GM23338 (cell line): ENCODE measurements around the gene DNM2. TPM values are rescaled to one million over a fixed set of nuclear protein-coding genes. Genes with fewer than 3 reads are reported as not detected.

ENCODE experiments used
- ATAC-seq: fragments of 200-7000 bp; cut with Tn5 transposase; 3 replicates; pipeline ENCODE4 v1.9.1; 2020
- DNase-seq: peaks from one replicate; pipeline ENCODE4 v3.0.0-alpha.2; 2015; ENCODE audit warnings: low spot score
- H2AFZ ChIP-seq: fragments of 200-600 bp; sonication (generic); 2 replicates; pipeline ENCODE4 v1.8.0; 2016; ENCODE audit warnings: antibody characterized with exemption, mild to moderate bottlenecking, moderate library complexity
- H3F3A ChIP-seq: fragments of 200-600 bp; sonication (generic); replicated peaks from 2 replicates; pipeline ENCODE4 v1.8.0; 2017; ENCODE audit warnings: antibody characterized with exemption, mixed run types, low read depth
- H3K27ac ChIP-seq: fragments of 200-600 bp; sonication (generic); 2 replicates; pipeline ENCODE4 v1.6.1; 2016; ENCODE audit warnings: low read depth
- H3K27me3 ChIP-seq: fragments of 200-600 bp; sonication (generic); 2 replicates; pipeline ENCODE4 v1.8.0; 2016; ENCODE audit warnings: mild to moderate bottlenecking, mixed run types, moderate library complexity; ENCODE audit not compliant: insufficient read depth
- H3K36me3 ChIP-seq: fragments of 200-600 bp; sonication (generic); 2 replicates; pipeline ENCODE4 v1.8.0; 2016; ENCODE audit warnings: mild to moderate bottlenecking; ENCODE audit not compliant: insufficient read depth
- H3K4me1 ChIP-seq: fragments of 200-600 bp; sonication (generic); 2 replicates; pipeline ENCODE4 v1.8.0; 2016; ENCODE audit warnings: mild to moderate bottlenecking, moderate library complexity; ENCODE audit not compliant: insufficient read depth
- H3K4me2 ChIP-seq: fragments of 200-600 bp; sonication (generic); 2 replicates; pipeline ENCODE4 v1.7.1; 2017; ENCODE audit warnings: mixed run types
- H3K4me3 ChIP-seq: fragments of 200-600 bp; sonication (generic); 2 replicates; pipeline ENCODE4 v1.6.1; 2016; ENCODE audit warnings: mixed run types
- H3K79me2 ChIP-seq: fragments of 200-600 bp; sonication (generic); replicated peaks from 2 replicates; pipeline ENCODE4 v1.8.0; 2017; ENCODE audit warnings: mild to moderate bottlenecking; ENCODE audit not compliant: insufficient read depth
- H3K9me2 ChIP-seq: fragments of 200-600 bp; sonication (generic); 2 replicates; pipeline ENCODE4 v1.8.0; 2017; ENCODE audit not compliant: insufficient read depth
- H4K20me1 ChIP-seq: fragments of 200-600 bp; sonication (generic); replicated peaks from 2 replicates; pipeline ENCODE4 v1.8.0; 2017; ENCODE audit warnings: mild to moderate bottlenecking; ENCODE audit not compliant: insufficient read depth
- H3K27ac Mint-ChIP-seq: 2 replicates; pipeline ENCODE4 v1.8.0; 2020; ENCODE audit warnings: inconsistent platforms, mild to moderate bottlenecking, moderate library complexity, mixed read lengths
- H3K27me3 Mint-ChIP-seq: 3 replicates; pipeline ENCODE4 v1.8.0; 2022; ENCODE audit warnings: low read depth, mild to moderate bottlenecking, moderate library complexity, mixed read lengths, inconsistent platforms; ENCODE audit not compliant: insufficient read depth, poor library complexity
- H3K36me3 Mint-ChIP-seq: 3 replicates; pipeline ENCODE4 v1.8.0; 2021; ENCODE audit warnings: low read depth, mild to moderate bottlenecking, inconsistent platforms, moderate library complexity, mixed read lengths
- H3K4me1 Mint-ChIP-seq: 3 replicates; pipeline ENCODE4 v1.8.0; 2020; ENCODE audit warnings: mild to moderate bottlenecking, inconsistent platforms, mixed read lengths
- H3K4me3 Mint-ChIP-seq: 3 replicates; pipeline ENCODE4 v1.8.0; 2021; ENCODE audit warnings: moderate library complexity, mild to moderate bottlenecking, inconsistent platforms, mixed read lengths
- H3K9me3 Mint-ChIP-seq: 3 replicates; pipeline ENCODE4 v1.8.0; 2020; ENCODE audit warnings: moderate library complexity, mild to moderate bottlenecking, inconsistent platforms, mixed read lengths
- CREB1 ChIP-seq: fragments of 250-450 bp; sonication (Bioruptor Pico); IDR thresholded peaks from 2 replicates; pipeline ENCODE4 v1.5.0; 2020; ENCODE audit warnings: low read depth, mild to moderate bottlenecking, moderate library complexity
- CTCF ChIP-seq, 2 experiments: fragments of 200-600 bp in 1 of 2; sonication (generic) in 1 of 2; conservative IDR thresholded peaks; 2 replicates each; pipeline versions ENCODE4 v1.5.1 to v1.6.1; 2016 to 2017; ENCODE audit warnings: antibody characterized with exemption in 2 of 2, low read depth in 2 of 2, mild to moderate bottlenecking in 2 of 2, moderate library complexity in 1 of 2
- EZH2 ChIP-seq: fragments of 200-600 bp; sonication (generic); IDR thresholded peaks from one replicate; pipeline ENCODE4 v1.8.0; 2017; ENCODE audit warnings: antibody characterized with exemption, mild to moderate bottlenecking, low read depth; ENCODE audit not compliant: unreplicated experiment
- EZH2phosphoT487 ChIP-seq: fragments of 200-600 bp; sonication (generic); IDR thresholded peaks from one replicate; pipeline ENCODE4 v1.8.1; 2018; ENCODE audit warnings: antibody characterized with exemption; ENCODE audit not compliant: unreplicated experiment
- JUNB ChIP-seq: IDR thresholded peaks from one replicate; pipeline ENCODE4 v1.6.1; 2016; ENCODE audit warnings: antibody characterized with exemption; ENCODE audit not compliant: unreplicated experiment
- NANOG ChIP-seq: IDR thresholded peaks from 2 replicates; pipeline ENCODE4 v1.6.1; 2016; ENCODE audit warnings: antibody characterized with exemption, borderline replicate concordance
- POLR2AphosphoS5 ChIP-seq: IDR thresholded peaks from 2 replicates; pipeline ENCODE4 v1.6.1; 2016; ENCODE audit warnings: antibody characterized with exemption, low read depth
- STAT1 ChIP-seq: IDR thresholded peaks from one replicate; pipeline ENCODE4 v1.6.1; 2016; ENCODE audit warnings: antibody characterized with exemption; ENCODE audit not compliant: unreplicated experiment
- ZNF114 ChIP-seq: fragments of 250-450 bp; sonication (Bioruptor Pico); IDR thresholded peaks from 2 replicates; pipeline ENCODE4 v1.5.0; 2020; ENCODE audit warnings: mild to moderate bottlenecking, moderate library complexity
- ZNF331 ChIP-seq: fragments of 250-450 bp; sonication (Bioruptor Pico); IDR thresholded peaks from 2 replicates; pipeline ENCODE4 v1.5.0; 2020; ENCODE audit warnings: low read depth, mild to moderate bottlenecking, moderate library complexity
- polyA plus RNA-seq: library from polyadenylated mRNA; unstranded; fragments of >200 nt; fragmentation: Nextera tagmentation; extraction: Ambion mirVana; gene quantifications from 2 replicates; pipeline ENCODE4 v1.2.1, GENCODE V29; 2016
- total RNA-seq: library from RNA; depleted of rRNA; stranded (reverse); fragments of >200 nt; shearing (Covaris generic); gene quantifications from 2 replicates; pipeline ENCODE4 v1.2.3, GENCODE V29; 2014
- TF ChIP-seq, protein P1 (sequence below): fragments of 250-450 bp; sonication (Bioruptor Pico); IDR thresholded peaks from 2 replicates; pipeline ENCODE4 v1.5.0; 2020; ENCODE audit warnings: mild to moderate bottlenecking, moderate library complexity
- TF ChIP-seq, protein P2 (sequence below): IDR thresholded peaks from 2 replicates; pipeline ENCODE4 v1.6.1; 2016; ENCODE audit warnings: antibody characterized with exemption
- TF ChIP-seq, protein P3 (sequence below): IDR thresholded peaks from one replicate; pipeline ENCODE4 v1.6.1; 2018; ENCODE audit warnings: antibody characterized with exemption; ENCODE audit not compliant: unreplicated experiment

DNM2 gene
- total and polyA plus RNA-seq, 2 experiments from 2014 or later, result 40.7 to 138 TPM

DNA sequence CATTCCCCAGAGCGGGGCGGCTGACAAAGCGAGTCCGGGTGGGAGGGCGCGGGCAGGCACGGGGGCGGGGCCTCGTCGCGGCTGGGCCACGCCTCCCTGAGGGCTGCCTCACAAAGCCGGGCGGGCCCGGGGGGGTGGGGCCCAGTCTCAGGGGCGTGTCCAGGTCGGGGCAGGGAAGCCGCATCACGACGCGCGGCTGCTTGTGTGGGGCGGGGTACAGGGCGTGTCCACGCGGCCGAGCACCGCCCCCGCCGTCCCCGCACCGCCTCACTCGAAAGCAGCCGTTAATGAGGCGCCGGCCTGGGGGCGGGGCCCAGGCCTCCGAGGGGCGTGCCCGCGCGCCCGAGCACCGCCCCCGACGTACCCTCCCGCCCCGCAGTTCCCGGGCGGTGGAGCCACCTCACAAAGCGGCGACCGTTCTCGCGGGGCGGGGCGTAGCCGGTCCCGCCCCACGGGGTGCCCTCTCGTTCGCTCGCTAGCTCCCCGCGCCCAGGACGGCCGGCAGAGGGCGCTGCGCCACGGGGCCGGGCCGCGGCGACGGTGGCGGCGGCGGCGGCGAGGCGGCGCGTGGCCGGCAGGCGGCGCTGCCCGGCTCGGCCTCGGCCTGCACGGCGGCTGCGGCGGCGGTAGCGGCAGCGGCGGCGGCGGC, 153.2 kb downstream of the DNM2 start, which contains the start of gene CARM1:
Gene CARM1 (plus strand): TSS at position 599 of the 649 bp plus-strand sequence. CDS start 150 bp downstream, outside the sequence.
- Mint-ChIP-seq H3K27me3 (peaks cover 16% of the 10 kb centered on the region), H3K9me3 (no peaks in the 10 kb centered on the region; the same call in 2 of the 3 replicates), H3K4me3 (peak within 1 kb of the TSS; percentile 82), H3K27ac (peak within 1 kb of the TSS; percentile 97), H3K36me3 (peaks cover 10% of the 10 kb centered on the region; the same call in 1 of the 3 replicates), H3K4me1 (peaks cover 19% of the 10 kb centered on the region)
- no peaks in the 10 kb centered on the region for H3K36me3 ChIP-seq
- peak; percentile 89 for TF ChIP-seq CREB1 (CRISPR knock-in tag)
- TF ChIP-seq CTCF (conservative IDR thresholded peaks at IDR 0.05; ENCODE audit: low read depth in 2 of 2), result peak in 1 of 2 experiments; percentile 83; a peak in 2 of 4 replicates
- TF ChIP-seq STAT1, result peak; percentile 82
- TF ChIP-seq, protein P1, sequence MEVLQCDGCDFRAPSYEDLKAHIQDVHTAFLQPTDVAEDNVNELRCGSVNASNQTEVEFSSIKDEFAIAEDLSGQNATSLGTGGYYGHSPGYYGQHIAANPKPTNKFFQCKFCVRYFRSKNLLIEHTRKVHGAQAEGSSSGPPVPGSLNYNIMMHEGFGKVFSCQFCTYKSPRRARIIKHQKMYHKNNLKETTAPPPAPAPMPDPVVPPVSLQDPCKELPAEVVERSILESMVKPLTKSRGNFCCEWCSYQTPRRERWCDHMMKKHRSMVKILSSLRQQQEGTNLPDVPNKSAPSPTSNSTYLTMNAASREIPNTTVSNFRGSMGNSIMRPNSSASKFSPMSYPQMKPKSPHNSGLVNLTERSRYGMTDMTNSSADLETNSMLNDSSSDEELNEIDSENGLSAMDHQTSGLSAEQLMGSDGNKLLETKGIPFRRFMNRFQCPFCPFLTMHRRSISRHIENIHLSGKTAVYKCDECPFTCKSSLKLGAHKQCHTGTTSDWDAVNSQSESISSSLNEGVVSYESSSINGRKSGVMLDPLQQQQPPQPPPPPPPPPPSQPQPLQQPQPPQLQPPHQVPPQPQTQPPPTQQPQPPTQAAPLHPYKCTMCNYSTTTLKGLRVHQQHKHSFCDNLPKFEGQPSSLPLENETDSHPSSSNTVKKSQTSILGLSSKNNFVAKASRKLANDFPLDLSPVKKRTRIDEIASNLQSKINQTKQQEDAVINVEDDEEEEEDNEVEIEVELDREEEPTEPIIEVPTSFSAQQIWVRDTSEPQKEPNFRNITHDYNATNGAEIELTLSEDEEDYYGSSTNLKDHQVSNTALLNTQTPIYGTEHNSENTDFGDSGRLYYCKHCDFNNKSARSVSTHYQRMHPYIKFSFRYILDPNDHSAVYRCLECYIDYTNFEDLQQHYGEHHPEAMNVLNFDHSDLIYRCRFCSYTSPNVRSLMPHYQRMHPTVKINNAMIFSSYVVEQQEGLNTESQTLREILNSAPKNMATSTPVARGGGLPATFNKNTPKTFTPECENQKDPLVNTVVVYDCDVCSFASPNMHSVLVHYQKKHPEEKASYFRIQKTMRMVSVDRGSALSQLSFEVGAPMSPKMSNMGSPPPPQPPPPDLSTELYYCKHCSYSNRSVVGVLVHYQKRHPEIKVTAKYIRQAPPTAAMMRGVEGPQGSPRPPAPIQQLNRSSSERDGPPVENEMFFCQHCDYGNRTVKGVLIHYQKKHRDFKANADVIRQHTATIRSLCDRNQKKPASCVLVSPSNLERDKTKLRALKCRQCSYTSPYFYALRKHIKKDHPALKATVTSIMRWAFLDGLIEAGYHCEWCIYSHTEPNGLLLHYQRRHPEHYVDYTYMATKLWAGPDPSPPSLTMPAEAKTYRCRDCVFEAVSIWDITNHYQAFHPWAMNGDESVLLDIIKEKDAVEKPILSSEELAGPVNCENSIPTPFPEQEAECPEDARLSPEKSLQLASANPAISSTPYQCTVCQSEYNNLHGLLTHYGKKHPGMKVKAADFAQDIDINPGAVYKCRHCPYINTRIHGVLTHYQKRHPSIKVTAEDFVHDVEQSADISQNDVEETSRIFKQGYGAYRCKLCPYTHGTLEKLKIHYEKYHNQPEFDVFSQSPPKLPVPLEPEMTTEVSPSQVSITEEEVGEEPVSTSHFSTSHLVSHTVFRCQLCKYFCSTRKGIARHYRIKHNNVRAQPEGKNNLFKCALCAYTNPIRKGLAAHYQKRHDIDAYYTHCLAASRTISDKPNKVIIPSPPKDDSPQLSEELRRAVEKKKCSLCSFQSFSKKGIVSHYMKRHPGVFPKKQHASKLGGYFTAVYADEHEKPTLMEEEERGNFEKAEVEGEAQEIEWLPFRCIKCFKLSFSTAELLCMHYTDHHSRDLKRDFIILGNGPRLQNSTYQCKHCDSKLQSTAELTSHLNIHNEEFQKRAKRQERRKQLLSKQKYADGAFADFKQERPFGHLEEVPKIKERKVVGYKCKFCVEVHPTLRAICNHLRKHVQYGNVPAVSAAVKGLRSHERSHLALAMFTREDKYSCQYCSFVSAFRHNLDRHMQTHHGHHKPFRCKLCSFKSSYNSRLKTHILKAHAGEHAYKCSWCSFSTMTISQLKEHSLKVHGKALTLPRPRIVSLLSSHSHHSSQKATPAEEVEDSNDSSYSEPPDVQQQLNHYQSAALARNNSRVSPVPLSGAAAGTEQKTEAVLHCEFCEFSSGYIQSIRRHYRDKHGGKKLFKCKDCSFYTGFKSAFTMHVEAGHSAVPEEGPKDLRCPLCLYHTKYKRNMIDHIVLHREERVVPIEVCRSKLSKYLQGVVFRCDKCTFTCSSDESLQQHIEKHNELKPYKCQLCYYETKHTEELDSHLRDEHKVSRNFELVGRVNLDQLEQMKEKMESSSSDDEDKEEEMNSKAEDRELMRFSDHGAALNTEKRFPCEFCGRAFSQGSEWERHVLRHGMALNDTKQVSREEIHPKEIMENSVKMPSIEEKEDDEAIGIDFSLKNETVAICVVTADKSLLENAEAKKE (CRISPR knock-in tag), result no peak
- TF ChIP-seq NANOG, result no peak
- no peak for TF ChIP-seq EZH2
- TF ChIP-seq, protein P2, sequence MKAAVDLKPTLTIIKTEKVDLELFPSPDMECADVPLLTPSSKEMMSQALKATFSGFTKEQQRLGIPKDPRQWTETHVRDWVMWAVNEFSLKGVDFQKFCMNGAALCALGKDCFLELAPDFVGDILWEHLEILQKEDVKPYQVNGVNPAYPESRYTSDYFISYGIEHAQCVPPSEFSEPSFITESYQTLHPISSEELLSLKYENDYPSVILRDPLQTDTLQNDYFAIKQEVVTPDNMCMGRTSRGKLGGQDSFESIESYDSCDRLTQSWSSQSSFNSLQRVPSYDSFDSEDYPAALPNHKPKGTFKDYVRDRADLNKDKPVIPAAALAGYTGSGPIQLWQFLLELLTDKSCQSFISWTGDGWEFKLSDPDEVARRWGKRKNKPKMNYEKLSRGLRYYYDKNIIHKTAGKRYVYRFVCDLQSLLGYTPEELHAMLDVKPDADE, result no peak
- TF ChIP-seq ZNF331 (CRISPR knock-in tag), result no peak
- TF ChIP-seq, protein P3, sequence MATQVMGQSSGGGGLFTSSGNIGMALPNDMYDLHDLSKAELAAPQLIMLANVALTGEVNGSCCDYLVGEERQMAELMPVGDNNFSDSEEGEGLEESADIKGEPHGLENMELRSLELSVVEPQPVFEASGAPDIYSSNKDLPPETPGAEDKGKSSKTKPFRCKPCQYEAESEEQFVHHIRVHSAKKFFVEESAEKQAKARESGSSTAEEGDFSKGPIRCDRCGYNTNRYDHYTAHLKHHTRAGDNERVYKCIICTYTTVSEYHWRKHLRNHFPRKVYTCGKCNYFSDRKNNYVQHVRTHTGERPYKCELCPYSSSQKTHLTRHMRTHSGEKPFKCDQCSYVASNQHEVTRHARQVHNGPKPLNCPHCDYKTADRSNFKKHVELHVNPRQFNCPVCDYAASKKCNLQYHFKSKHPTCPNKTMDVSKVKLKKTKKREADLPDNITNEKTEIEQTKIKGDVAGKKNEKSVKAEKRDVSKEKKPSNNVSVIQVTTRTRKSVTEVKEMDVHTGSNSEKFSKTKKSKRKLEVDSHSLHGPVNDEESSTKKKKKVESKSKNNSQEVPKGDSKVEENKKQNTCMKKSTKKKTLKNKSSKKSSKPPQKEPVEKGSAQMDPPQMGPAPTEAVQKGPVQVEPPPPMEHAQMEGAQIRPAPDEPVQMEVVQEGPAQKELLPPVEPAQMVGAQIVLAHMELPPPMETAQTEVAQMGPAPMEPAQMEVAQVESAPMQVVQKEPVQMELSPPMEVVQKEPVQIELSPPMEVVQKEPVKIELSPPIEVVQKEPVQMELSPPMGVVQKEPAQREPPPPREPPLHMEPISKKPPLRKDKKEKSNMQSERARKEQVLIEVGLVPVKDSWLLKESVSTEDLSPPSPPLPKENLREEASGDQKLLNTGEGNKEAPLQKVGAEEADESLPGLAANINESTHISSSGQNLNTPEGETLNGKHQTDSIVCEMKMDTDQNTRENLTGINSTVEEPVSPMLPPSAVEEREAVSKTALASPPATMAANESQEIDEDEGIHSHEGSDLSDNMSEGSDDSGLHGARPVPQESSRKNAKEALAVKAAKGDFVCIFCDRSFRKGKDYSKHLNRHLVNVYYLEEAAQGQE, result no peak
- TF ChIP-seq EZH2phosphoT487, result no peak
- no peak for TF ChIP-seq POLR2AphosphoS5
- TF ChIP-seq JUNB, result no peak
- no peak for TF ChIP-seq ZNF114 (CRISPR knock-in tag)
- peaks cover 21% of the 10 kb centered on the region for H3K4me1 ChIP-seq
- ATAC-seq, result peak; percentile 77
- H3K27ac ChIP-seq, result peak within 1 kb of the TSS; percentile 100
- H3K79me2 ChIP-seq, result peaks cover 44% of the 10 kb centered on the region
- H3K4me2 ChIP-seq, result peak within 1 kb of the TSS; percentile 95
- H3F3A ChIP-seq, result peaks cover 23% of the 10 kb centered on the region; the same call in 1 of the 2 replicates
- peak within 1 kb of the TSS; percentile 93 for H2AFZ ChIP-seq
- no peaks in the 10 kb centered on the region for H3K9me2 ChIP-seq
- DNase-seq, result peak; percentile 96
- peaks cover 6% of the 10 kb centered on the region; the same call in 1 of the 2 replicates for H4K20me1 ChIP-seq
- H3K4me3 ChIP-seq, result peak within 1 kb of the TSS; percentile 83
- H3K27me3 ChIP-seq, result no peaks in the 10 kb centered on the region
